ENCODE data around the gene LRRC47. TPM values are rescaled to one million over a fixed set of nuclear protein-coding genes. Genes with fewer than 3 reads are reported as not detected.
A peak's percentile ranks its signal among the peaks of the same experiment; 100 is the strongest.

Gene LRRC47
- polyA plus RNA-seq, 1 donor from 2014 or later: 59.2 TPM

DNA sequence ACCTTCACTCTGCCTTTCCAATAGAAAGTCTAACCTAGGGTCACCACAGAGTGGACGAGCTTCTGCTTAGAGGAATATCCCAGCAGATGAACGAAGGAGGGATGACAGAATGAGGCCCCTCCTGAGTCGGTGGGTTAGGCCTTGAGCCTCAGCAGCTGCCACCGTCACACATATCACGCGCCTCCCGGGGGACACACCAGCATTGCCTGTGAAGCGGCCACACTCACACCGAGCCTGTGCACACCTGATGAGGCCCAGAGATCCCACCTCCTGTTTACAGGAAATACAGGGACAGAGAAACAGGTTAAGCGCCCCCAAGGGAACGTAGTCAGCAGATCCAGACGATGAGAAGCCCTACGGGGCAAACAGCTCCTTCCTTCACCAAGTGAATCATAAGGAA, 25.1 kb upstream of the LRRC47 start:
- Histone ChIP-seq H3K4me3 (ENCODE audit: low read length) (no peak overlapping the region), H3K36me3 (ENCODE audit: insufficient read depth, low read length) (no peaks in the 10 kb centered on the region), H3K9me3 (ENCODE audit: low read length) (no peaks in the 10 kb centered on the region), H4K20me1 (ENCODE audit: insufficient read depth) (no peaks in the 10 kb centered on the region), H3K79me2 (replicated peaks; ENCODE audit: insufficient read depth, low read length) (no peaks in the 10 kb centered on the region), H3K9ac (ENCODE audit: low read length) (no peak overlapping the region), H3K9me2 (ENCODE audit: insufficient read depth, low read length) (no peaks in the 10 kb centered on the region), H2AFZ (ENCODE audit: low read depth, low read length) (no peak overlapping the region), H3K4me2 (ENCODE audit: low read length) (no peak overlapping the region), H3K27ac (ENCODE audit: low read length) (no peak overlapping the region), H3F3A (ENCODE audit: insufficient read depth, low read length, poor library complexity, severe bottlenecking) (no peaks in the 10 kb centered on the region), H3K27me3 (ENCODE audit: insufficient read depth, low read depth, low read length) (no peaks in the 10 kb centered on the region)
- no peak for TF ChIP-seq TAF1 (IDR thresholded peaks at IDR 0.05; ENCODE audit: low read depth)
- no peak for TF ChIP-seq RAD21 (conservative IDR thresholded peaks at IDR 0.05)
- no peak for TF ChIP-seq MXI1 (conservative IDR thresholded peaks at IDR 0.05; ENCODE audit: poor library complexity, severe bottlenecking)
- no peak for TF ChIP-seq SMC3 (conservative IDR thresholded peaks at IDR 0.05; ENCODE audit: poor library complexity)
- TF ChIP-seq POLR2AphosphoS5 (IDR thresholded peaks at IDR 0.05): no peak
- TF ChIP-seq, protein P1, sequence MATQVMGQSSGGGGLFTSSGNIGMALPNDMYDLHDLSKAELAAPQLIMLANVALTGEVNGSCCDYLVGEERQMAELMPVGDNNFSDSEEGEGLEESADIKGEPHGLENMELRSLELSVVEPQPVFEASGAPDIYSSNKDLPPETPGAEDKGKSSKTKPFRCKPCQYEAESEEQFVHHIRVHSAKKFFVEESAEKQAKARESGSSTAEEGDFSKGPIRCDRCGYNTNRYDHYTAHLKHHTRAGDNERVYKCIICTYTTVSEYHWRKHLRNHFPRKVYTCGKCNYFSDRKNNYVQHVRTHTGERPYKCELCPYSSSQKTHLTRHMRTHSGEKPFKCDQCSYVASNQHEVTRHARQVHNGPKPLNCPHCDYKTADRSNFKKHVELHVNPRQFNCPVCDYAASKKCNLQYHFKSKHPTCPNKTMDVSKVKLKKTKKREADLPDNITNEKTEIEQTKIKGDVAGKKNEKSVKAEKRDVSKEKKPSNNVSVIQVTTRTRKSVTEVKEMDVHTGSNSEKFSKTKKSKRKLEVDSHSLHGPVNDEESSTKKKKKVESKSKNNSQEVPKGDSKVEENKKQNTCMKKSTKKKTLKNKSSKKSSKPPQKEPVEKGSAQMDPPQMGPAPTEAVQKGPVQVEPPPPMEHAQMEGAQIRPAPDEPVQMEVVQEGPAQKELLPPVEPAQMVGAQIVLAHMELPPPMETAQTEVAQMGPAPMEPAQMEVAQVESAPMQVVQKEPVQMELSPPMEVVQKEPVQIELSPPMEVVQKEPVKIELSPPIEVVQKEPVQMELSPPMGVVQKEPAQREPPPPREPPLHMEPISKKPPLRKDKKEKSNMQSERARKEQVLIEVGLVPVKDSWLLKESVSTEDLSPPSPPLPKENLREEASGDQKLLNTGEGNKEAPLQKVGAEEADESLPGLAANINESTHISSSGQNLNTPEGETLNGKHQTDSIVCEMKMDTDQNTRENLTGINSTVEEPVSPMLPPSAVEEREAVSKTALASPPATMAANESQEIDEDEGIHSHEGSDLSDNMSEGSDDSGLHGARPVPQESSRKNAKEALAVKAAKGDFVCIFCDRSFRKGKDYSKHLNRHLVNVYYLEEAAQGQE (IDR thresholded peaks at IDR 0.05; ENCODE audit: borderline replicate concordance): no peak
- no peak for TF ChIP-seq EZH2 (IDR thresholded peaks at IDR 0.05; ENCODE audit: borderline replicate concordance, insufficient read depth, low read length, poor library complexity, severe bottlenecking)
- no peak for TF ChIP-seq EP300 (conservative IDR thresholded peaks at IDR 0.05; ENCODE audit: poor library complexity, severe bottlenecking)
- TF ChIP-seq, protein P2, sequence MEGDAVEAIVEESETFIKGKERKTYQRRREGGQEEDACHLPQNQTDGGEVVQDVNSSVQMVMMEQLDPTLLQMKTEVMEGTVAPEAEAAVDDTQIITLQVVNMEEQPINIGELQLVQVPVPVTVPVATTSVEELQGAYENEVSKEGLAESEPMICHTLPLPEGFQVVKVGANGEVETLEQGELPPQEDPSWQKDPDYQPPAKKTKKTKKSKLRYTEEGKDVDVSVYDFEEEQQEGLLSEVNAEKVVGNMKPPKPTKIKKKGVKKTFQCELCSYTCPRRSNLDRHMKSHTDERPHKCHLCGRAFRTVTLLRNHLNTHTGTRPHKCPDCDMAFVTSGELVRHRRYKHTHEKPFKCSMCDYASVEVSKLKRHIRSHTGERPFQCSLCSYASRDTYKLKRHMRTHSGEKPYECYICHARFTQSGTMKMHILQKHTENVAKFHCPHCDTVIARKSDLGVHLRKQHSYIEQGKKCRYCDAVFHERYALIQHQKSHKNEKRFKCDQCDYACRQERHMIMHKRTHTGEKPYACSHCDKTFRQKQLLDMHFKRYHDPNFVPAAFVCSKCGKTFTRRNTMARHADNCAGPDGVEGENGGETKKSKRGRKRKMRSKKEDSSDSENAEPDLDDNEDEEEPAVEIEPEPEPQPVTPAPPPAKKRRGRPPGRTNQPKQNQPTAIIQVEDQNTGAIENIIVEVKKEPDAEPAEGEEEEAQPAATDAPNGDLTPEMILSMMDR (IDR thresholded peaks at IDR 0.05; ENCODE audit: poor library complexity, severe bottlenecking): no peak

DNA sequence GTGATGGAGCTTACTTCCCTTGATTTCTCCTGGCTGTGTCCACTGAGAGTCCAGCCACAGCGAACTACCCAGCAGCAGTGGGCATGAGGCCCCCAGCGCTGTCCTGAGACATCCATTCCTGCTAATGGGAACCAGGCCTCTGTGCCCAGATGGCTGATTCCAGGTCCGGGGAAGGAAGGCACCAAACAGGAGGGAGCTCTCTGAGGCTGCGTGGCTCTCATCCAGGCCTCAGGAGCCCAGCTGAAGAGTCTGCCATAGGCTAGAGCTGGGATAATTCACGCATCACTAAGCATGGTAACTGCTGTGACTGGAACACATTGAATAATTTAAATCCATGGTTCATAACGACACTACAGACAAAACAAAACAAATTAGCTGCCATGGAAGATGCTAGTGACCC, 24.7 kb upstream of the LRRC47 start:
- H3K4me2 ChIP-seq (ENCODE audit: low read length): no peak overlapping the region
- no peaks in the 10 kb centered on the region for H3K36me3 ChIP-seq (ENCODE audit: insufficient read depth, low read length)
- H3K4me3 ChIP-seq (ENCODE audit: low read length): no peak overlapping the region
- H3K27ac ChIP-seq (ENCODE audit: low read length): peak overlapping the region; percentile 74
- no peaks in the 10 kb centered on the region for H3K9me3 ChIP-seq (ENCODE audit: low read length)
- no peaks in the 10 kb centered on the region for H4K20me1 ChIP-seq (ENCODE audit: insufficient read depth)
- H2AFZ ChIP-seq (ENCODE audit: low read depth, low read length): no peak overlapping the region
- H3K9me2 ChIP-seq (ENCODE audit: insufficient read depth, low read length): no peaks in the 10 kb centered on the region
- no peaks in the 10 kb centered on the region for H3F3A ChIP-seq (ENCODE audit: insufficient read depth, low read length, poor library complexity, severe bottlenecking)
- no peaks in the 10 kb centered on the region for H3K27me3 ChIP-seq (ENCODE audit: insufficient read depth, low read depth, low read length)
- no peak for TF ChIP-seq POLR2AphosphoS5 (IDR thresholded peaks at IDR 0.05)
- no peak for TF ChIP-seq TAF1 (IDR thresholded peaks at IDR 0.05; ENCODE audit: low read depth)
- no peak for TF ChIP-seq EZH2 (IDR thresholded peaks at IDR 0.05; ENCODE audit: borderline replicate concordance, insufficient read depth, low read length, poor library complexity, severe bottlenecking)
- TF ChIP-seq, protein P1 (IDR thresholded peaks at IDR 0.05; ENCODE audit: borderline replicate concordance): no peak
- TF ChIP-seq, protein P2 (IDR thresholded peaks at IDR 0.05; ENCODE audit: poor library complexity, severe bottlenecking): no peak
- TF ChIP-seq MXI1 (conservative IDR thresholded peaks at IDR 0.05; ENCODE audit: poor library complexity, severe bottlenecking): no peak
- TF ChIP-seq RAD21 (conservative IDR thresholded peaks at IDR 0.05): no peak
- no peak for TF ChIP-seq EP300 (conservative IDR thresholded peaks at IDR 0.05; ENCODE audit: poor library complexity, severe bottlenecking)
- no peaks in the 10 kb centered on the region for H3K79me2 ChIP-seq (replicated peaks; ENCODE audit: insufficient read depth, low read length)
- H3K9ac ChIP-seq (ENCODE audit: low read length): no peak overlapping the region

Measured in neural cell (in vitro differentiated cells).